Effector memory CD4-positive, alpha-beta T cell (primary cell): Measurements from ENCODE around the gene ARID1A.

ENCODE experiments used
- DNase-seq, 3 donors: peaks; one replicate each; pipeline ENCODE4 v3.0.0-alpha.2; 2020
- H3K27ac ChIP-seq: 2 replicates; pipeline ENCODE4 v1.7.0; 2013; ENCODE audit warnings: mild to moderate bottlenecking, low read length, moderate library complexity; ENCODE audit not compliant: insufficient read depth, poor library complexity, severe bottlenecking
- H3K27me3 ChIP-seq: replicated peaks from 2 replicates; pipeline ENCODE4 v1.7.0; 2013; ENCODE audit warnings: mild to moderate bottlenecking, low read length; ENCODE audit not compliant: insufficient read depth, control insufficient read depth, poor library complexity, severe bottlenecking
- H3K36me3 ChIP-seq: 2 replicates; pipeline ENCODE4 v1.7.0; 2013; ENCODE audit warnings: mild to moderate bottlenecking, low read length, moderate library complexity; ENCODE audit not compliant: control insufficient read depth, insufficient read depth
- H3K4me1 ChIP-seq: 2 replicates; pipeline ENCODE4 v1.7.0; 2013; ENCODE audit warnings: low read length, mild to moderate bottlenecking; ENCODE audit not compliant: control insufficient read depth, insufficient read depth, poor library complexity, severe bottlenecking
- H3K4me3 ChIP-seq: 2 replicates; pipeline ENCODE4 v1.7.0; 2013; ENCODE audit warnings: low read length, low read depth, mild to moderate bottlenecking; ENCODE audit not compliant: insufficient read depth, poor library complexity, severe bottlenecking
- H3K9me3 ChIP-seq: 2 replicates; pipeline ENCODE4 v1.7.0; 2013; ENCODE audit warnings: mild to moderate bottlenecking, low read length, moderate library complexity; ENCODE audit not compliant: control insufficient read depth

ARID1A gene

GRCh38 chr1:26786437-26787380, 90.9 kb downstream of the ARID1A start:
- Histone ChIP-seq H3K9me3 (no peaks in the 10 kb centered on the region), H3K4me1 (peaks cover 37% of the 10 kb centered on the region), H3K4me3 (peak overlapping the region; percentile 82), H3K27ac (peak overlapping the region; percentile 98), H3K36me3 (no peaks in the 10 kb centered on the region), H3K27me3 (no peaks in the 10 kb centered on the region)
- no peak for DNase-seq

GRCh38 chr1:26787381-26787705, 91.5 kb downstream of the ARID1A start:
- H3K4me1 ChIP-seq, result peaks cover 37% of the 10 kb centered on the region

DNA sequence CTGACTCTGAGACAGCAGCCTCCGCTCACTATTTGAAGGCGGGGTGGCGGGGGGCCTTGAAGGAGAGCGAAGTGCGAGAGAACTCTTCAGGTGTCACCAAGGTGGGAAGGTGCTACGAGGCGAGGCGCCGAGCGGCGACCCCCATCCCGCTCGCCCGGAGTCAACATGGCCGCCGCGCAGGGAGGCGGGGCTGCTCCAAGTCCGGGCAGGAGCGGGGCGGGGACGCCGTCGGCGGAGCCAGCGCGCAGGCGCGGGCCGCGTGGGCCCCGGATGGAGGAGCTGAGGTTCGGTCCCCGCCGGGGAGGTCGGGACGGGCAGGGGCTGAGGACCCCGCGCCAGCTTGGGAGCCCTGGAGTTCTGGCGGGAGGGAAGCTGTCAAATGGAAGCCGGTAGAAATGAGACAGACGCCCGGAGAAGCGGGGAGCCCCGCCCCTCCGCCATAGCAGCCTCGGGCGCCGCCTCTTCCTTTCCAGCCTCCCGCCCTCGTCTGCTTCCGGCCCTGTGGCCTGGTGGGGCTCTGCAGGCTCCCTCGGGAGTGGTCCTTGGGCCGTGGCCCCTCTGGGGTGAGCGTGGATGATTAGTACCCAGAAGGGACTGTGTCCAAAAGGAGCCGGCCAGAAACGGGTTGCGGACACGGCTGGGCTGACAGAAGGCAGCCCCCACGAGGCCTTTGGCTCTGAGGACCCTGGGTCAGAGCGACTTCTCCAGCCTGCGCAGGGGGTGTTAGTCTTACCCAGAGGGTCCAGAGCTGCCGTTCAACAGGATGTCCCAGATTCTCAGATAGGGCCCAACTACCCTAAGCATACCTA, 92.1 kb downstream of the ARID1A start, which contains the start of gene PIGV:
TSS of gene PIGV (plus strand) at position 245 of the 809 bp plus-strand sequence. CDS start 2,866 bp downstream, outside the sequence.
- Histone ChIP-seq H3K36me3 (no peaks in the 10 kb centered on the region), H3K4me3 (peak within 1 kb of the TSS; percentile 82), H3K27me3 (no peaks in the 10 kb centered on the region), H3K27ac (peak within 1 kb of the TSS; percentile 98), H3K9me3 (no peaks in the 10 kb centered on the region), H3K4me1 (peaks cover 37% of the 10 kb centered on the region)
- DNase-seq, result peak; percentile 61 to 79 (median 78)

More at GRCh38 chr1:26787381-26787705, 91.5 kb downstream of the ARID1A start:
- H3K27ac ChIP-seq, result peak overlapping the region; percentile 98
- H3K36me3 ChIP-seq, result no peaks in the 10 kb centered on the region
- peak; percentile 65 to 79 (median 73) for DNase-seq
- peak overlapping the region; percentile 82 for H3K4me3 ChIP-seq
- H3K27me3 ChIP-seq, result no peaks in the 10 kb centered on the region
- H3K9me3 ChIP-seq, result no peaks in the 10 kb centered on the region

DNA sequence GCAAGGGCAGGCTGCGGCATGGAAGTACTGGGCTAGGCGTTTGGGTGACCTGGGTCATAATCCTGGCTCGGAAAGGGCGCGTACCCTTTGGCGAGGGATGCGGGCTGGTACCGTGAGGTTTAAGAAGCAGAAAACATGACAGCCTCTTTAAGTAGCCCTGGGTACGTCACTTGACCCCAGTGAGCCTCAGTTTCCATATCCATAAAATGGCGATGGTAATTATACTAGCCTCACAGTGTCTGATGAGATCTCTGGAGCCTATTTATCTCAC, 92.6 kb downstream of the ARID1A start:
- H3K4me1 ChIP-seq, result peaks cover 37% of the 10 kb centered on the region
- no peaks in the 10 kb centered on the region for H3K9me3 ChIP-seq
- H3K4me3 ChIP-seq, result peak overlapping the region; percentile 82
- H3K27ac ChIP-seq, result peak overlapping the region; percentile 98
- DNase-seq, result no peak
- H3K27me3 ChIP-seq, result no peaks in the 10 kb centered on the region
- no peaks in the 10 kb centered on the region for H3K36me3 ChIP-seq

DNA sequence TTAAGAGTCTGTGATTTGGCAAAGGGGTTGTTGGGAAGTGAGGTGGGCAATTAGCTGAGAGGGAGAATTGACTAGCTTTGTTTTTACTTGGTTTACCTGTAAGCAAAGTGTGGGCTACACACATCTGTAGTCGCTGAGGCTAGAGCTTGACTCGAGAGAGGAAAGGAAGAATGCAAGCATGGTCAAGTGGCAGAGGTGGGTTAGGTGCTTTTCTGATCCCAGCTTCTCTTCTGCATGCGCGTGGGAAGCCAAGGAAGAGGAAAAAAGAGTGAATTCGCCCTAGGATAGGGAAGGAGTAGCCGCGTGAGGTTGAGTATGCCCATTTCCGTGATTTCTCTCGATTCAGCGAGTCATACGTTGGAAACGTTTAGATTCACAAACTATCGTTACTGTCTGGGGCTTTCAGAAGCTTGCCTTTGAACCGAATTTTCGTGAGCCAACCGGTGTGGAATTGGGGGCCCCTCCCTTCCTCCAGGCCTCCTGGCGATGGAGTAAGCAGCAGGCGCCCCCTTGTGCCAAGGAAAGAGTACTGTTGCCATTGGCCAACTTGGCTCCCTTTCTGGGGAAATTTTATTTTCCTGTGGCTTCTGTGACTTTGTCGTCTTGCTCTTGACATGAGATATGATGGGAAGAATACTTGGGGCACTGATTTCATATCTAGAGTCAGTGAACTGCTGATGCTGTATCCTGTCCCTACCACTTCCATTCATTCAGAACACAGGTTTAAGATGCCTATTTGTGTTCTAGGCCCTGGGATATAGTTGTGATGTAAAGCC, 93.2 kb downstream of the ARID1A start:
- Histone ChIP-seq H3K27me3 (no peaks in the 10 kb centered on the region), H3K9me3 (no peaks in the 10 kb centered on the region), H3K4me1 (peaks cover 37% of the 10 kb centered on the region), H3K36me3 (peaks cover 1% of the 10 kb centered on the region), H3K27ac (peak overlapping the region; percentile 98), H3K4me3 (peak overlapping the region; percentile 82)
- peak; percentile 78 to 84 (median 79) for DNase-seq

DNA sequence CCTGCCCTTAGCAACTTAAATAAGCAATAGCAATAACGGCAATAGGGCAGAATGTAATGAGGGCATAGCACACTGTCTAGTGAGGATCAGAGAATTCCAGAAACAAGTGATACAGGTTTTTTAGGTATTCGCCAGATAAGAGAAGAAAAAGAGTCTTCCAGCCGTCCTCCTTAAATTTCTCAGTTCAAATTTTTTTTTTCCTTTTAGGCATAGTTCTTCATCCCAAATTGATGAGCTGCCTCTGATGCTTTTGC, 93.7 kb downstream of the ARID1A start:
- Histone ChIP-seq H3K4me3 (no peak overlapping the region), H3K36me3 (peaks cover 6% of the 10 kb centered on the region), H3K9me3 (no peaks in the 10 kb centered on the region), H3K27me3 (no peaks in the 10 kb centered on the region), H3K4me1 (peaks cover 37% of the 10 kb centered on the region), H3K27ac (peak overlapping the region; percentile 98)
- DNase-seq, result no peak

GRCh38 chr1:26789931-26790330, 94.1 kb downstream of the ARID1A start:
- H3K27me3 ChIP-seq, result no peaks in the 10 kb centered on the region
- H3K4me1 ChIP-seq, result peaks cover 37% of the 10 kb centered on the region
- DNase-seq, result no peak
- no peak overlapping the region for H3K4me3 ChIP-seq
- peak overlapping the region; percentile 98 for H3K27ac ChIP-seq
- no peaks in the 10 kb centered on the region for H3K9me3 ChIP-seq
- peaks cover 10% of the 10 kb centered on the region for H3K36me3 ChIP-seq

DNA sequence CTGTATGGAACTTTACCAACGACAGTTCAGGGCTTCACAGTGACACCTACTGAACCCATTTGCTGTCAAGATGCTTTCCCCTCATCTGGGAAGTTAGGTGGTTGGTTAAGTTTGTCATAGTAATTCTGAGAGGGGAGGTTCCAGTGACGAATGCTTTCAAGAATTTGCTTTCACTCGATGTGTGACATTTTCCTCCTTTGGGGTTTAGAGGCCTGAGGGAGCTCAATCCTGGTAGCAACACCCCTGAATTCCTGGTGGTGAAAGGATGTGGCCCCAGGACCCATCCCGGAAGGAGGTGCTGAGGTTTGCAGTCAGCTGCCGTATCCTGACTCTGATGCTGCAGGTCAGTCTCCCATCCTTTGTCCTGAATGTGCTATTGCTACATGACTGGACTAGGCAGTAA, 94.7 kb downstream of the ARID1A start:
- no peak for DNase-seq

DNA sequence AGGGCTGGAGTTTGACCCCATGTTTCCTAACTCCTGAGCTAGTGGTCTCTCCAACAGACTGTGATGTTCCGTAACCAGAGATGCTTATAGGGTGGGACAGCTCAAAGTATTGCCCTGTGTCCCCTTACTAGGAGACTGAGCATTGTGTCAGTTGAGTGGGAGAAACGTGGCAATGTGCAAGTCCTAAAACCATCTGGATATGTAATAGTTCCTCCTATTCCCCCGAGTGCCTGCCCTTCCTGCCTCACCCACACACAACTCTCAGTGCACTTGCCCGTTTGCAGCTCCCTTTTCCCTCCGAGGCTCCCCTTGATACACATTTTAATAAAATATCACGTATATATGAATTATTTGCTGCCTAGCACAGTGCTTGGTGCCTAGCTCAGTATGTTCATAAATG, 95.3 kb downstream of the ARID1A start:
- H3K27me3 ChIP-seq, result no peaks in the 10 kb centered on the region
- peaks cover 14% of the 10 kb centered on the region for H3K36me3 ChIP-seq
- no peaks in the 10 kb centered on the region for H3K9me3 ChIP-seq
- no peak overlapping the region for H3K27ac ChIP-seq
- H3K4me1 ChIP-seq, result peaks cover 29% of the 10 kb centered on the region
- DNase-seq, result no peak
- H3K4me3 ChIP-seq, result no peak overlapping the region

More for the DNA sequence above, 94.7 kb downstream of the ARID1A start:
- Histone ChIP-seq H3K27ac (no peak overlapping the region), H3K9me3 (no peaks in the 10 kb centered on the region), H3K36me3 (peaks cover 14% of the 10 kb centered on the region), H3K27me3 (no peaks in the 10 kb centered on the region), H3K4me1 (peaks cover 35% of the 10 kb centered on the region), H3K4me3 (no peak overlapping the region)
